GM21526 (cell line): ENCODE results near the gene SLCO2A1.

Source experiments
- ATAC-seq: cut with Tn5 transposase; IDR thresholded peaks from one replicate; pipeline ENCODE4 v1.9.1; 2021; ENCODE audit warnings: moderate library complexity; ENCODE audit not compliant: unreplicated experiment, low FRiP score

The SLCO2A1 gene

GRCh38 chr3:134035836-134036235, 6.1 kb upstream of the SLCO2A1 start:
- ATAC-seq: no peak

GRCh38 chr3:134034005-134034785, 4.5 kb upstream of the SLCO2A1 start:
- no peak for ATAC-seq

- no peak for ATAC-seq
These were observed 3.7 kb upstream of the SLCO2A1 start for GRCh38 chr3:134033315-134033996.

- no peak for ATAC-seq
These were observed 1.7 kb upstream of the SLCO2A1 start for GRCh38 chr3:134031348-134031915.

GRCh38 chr3:134030379-134031347, 938 bp upstream of the SLCO2A1 start:
- no peak for ATAC-seq

- ATAC-seq: no peak
These were observed 430 bp downstream of the SLCO2A1 start for GRCh38 chr3:134029256-134029733.

- ATAC-seq: no peak
These were observed 1.1 kb downstream of the SLCO2A1 start for GRCh38 chr3:134028486-134029255.

- ATAC-seq: no peak
These were observed 2.1 kb downstream of the SLCO2A1 start for GRCh38 chr3:134027631-134028030.

GRCh38 chr3:134020135-134020680, 9.5 kb downstream of the SLCO2A1 start:
- ATAC-seq: no peak

- no peak for ATAC-seq
These were observed 10.9 kb downstream of the SLCO2A1 start for GRCh38 chr3:134018850-134019249.

GRCh38 chr3:134018406-134018805, 11.3 kb downstream of the SLCO2A1 start:
- ATAC-seq: no peak

GRCh38 chr3:134017490-134017889, 12.2 kb downstream of the SLCO2A1 start:
- no peak for ATAC-seq

GRCh38 chr3:134014270-134014669, 15.5 kb downstream of the SLCO2A1 start:
- no peak for ATAC-seq

- no peak for ATAC-seq
These were observed 16.4 kb downstream of the SLCO2A1 start for GRCh38 chr3:134013280-134013679.

- ATAC-seq: no peak
These were observed 20.3 kb downstream of the SLCO2A1 start for GRCh38 chr3:134009345-134010000.

- ATAC-seq: no peak
These were observed 21.0 kb downstream of the SLCO2A1 start for GRCh38 chr3:134008630-134009156.

GRCh38 chr3:134007819-134008218, 21.9 kb downstream of the SLCO2A1 start:
- no peak for ATAC-seq

- no peak for ATAC-seq
These were observed 24.9 kb downstream of the SLCO2A1 start for GRCh38 chr3:134004841-134005240.

- no peak for ATAC-seq
These were observed 26.7 kb downstream of the SLCO2A1 start for GRCh38 chr3:134003066-134003465.
